ENCODE data around the gene CHADL.
"Not testable (repeated sequence)": the region's sequence is repeated elsewhere in the genome, so short reads cannot be mapped to it uniquely, and the experiment has no call there.

Gene CHADL, protein sequence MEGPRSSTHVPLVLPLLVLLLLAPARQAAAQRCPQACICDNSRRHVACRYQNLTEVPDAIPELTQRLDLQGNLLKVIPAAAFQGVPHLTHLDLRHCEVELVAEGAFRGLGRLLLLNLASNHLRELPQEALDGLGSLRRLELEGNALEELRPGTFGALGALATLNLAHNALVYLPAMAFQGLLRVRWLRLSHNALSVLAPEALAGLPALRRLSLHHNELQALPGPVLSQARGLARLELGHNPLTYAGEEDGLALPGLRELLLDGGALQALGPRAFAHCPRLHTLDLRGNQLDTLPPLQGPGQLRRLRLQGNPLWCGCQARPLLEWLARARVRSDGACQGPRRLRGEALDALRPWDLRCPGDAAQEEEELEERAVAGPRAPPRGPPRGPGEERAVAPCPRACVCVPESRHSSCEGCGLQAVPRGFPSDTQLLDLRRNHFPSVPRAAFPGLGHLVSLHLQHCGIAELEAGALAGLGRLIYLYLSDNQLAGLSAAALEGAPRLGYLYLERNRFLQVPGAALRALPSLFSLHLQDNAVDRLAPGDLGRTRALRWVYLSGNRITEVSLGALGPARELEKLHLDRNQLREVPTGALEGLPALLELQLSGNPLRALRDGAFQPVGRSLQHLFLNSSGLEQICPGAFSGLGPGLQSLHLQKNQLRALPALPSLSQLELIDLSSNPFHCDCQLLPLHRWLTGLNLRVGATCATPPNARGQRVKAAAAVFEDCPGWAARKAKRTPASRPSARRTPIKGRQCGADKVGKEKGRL

DNA sequence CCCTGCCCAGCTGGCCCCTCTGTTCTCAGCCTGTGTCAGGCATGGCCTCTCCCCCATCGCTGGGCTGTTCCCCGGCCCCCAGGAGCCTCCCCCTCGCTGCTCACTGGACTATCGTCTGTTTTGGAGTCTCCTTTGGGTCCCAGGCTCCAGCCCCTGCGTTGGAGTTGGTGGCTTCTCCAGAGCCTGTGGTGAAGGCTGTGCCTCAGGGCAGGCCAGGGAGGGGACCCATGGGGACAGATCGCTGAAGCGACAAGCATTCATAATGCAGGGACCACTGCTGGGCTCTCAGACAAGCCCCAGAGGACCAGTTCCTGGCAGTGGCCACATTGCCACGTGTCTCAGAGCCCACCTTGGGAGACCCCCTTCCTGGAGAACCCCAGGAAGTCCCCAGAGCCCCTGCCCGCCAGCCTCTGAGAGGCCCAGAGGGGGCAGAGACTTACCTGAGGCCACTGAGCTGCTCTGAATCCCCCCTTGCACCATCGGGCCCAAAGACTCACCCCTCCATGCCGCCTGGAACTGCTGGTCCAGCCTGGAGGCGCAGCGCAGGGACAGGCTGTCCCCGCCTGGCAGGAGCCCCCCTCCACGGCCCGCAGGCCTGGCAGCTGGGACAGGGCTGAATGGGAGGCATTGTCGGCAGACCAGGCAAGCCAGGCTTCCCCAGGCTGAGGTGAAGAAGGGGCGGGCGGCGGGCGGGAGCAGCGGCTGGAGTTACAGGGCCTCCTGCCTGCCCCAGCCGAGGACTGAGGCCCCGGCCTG is at the start of gene CHADL:
CHADL (minus strand) TSS at position 555 of the 756 bp plus-strand sequence; CDS start at position 505, 50 bp downstream.
- DNase-seq (ENCODE audit: low spot score): no peak

DNA sequence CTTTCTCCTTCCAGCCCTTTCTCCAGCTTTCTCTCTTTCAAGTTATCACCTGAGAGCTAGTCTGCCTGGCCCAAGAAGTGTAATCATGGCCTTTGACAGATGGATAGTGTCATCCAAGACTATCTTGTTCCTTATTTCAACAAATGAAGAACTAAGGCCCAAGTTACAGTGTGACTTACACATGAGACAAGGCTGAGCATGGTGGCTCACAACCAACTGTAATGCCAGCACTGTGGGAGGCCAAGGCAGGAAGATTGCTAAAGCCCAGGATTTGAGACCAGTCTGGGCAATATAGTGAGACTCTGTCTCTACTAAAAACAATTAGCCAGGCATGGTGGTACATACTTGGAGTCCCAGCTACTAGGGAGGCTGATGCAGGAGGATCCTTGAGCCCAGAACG is 48.9 kb upstream of the CHADL start:
- no peak for DNase-seq (ENCODE audit: low spot score)

DNA sequence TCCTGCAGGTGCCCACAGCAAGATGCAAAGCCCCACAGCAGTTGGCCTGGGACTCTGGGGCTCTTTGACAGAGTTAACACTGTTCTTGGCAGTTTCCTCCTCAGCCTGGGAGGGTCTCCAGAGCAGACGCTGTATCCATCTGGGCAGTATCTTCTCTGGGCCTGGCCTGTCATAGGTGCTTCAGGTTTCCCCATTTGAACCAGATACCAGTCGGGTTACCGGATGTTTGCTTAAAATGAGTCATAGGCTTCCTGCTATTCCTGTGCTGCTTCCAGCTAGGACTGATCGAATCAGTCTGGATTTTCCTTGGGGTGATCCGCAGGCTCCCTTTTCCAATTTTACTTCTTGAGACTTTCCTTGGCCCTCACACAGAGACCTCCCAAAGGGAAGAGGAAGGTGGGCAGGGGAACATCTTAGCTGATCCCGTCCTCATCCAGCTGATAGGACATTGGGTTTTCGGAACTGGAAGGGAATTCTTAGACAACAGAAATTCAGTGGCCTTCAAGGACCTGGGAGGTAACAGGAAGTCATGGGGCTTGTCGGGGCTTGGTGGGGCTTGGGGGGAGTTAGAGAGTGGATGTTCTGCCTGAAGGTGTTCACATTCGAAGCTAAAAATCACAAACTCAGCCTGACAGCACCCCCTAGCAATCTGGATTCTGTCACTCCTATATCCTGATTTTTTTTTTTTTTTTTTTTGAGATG is 47.7 kb upstream of the CHADL start:
- no peak for DNase-seq (ENCODE audit: low spot score)

DNA sequence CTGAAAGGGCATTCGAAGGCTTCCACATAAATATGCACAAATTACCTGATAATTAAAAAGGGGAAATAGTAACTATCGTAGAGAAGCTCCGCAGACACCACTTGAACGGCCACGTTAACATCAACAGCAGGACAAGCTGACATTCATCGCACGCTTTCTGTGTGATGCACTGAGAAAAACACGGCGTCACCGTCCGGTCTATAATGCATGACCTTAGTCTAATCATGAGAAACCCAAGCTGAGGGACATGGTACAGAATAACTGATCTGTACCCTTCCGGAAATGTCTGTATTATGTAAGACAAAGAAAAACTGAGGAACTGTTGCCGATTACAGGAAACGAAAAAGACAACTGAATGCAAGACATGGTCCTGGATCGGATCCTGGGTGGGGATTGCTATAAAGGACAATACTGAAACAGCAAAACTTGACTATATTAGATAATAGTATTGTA is 45.9 kb upstream of the CHADL start:
- peak; percentile 54 for DNase-seq (ENCODE audit: low spot score)

DNA sequence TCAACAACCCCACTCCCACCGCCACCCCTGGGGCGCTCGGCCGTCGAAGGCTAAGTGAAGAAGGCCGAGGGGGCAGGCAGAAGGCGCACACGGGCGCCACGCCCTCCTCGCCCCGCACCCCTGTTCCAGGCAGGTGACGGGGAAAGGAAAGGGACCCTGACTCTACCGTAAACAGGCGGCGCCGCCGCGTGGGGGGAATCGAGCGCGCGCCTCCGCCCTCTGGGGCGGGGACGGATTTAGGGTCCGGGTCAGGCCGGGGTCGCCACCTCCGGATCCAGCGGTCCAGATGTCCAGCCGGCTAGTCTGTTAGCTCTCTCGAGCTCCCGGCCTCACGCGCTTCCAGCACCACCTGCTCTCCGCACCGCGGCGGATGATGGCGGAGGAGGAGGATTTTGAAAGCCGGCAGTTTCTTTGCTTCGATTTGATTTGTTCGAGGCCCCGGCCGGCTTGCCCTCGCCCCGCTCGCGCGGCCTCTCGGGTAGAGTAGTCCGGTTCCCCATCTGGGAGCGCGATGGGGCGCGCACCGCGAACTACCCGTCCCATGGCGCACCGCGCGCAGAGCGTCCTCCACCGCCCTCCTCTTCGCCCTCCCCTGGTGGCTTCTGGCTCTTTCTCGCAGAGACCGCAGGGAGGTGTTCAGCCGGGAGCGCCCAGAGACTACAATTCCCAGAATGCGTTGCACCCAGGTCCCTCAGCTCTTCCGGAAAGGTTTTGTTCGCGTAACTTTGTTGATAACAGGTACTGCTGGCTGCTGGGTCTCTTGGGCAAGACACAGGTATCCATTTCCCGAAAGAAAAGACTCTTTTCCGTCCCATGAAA is 45.3 kb upstream of the CHADL start, which contains the start of gene RANGAP1:
RANGAP1 (minus strand) TSS at position 368 of the 819 bp plus-strand sequence. CDS start 5,143 bp downstream, outside the sequence.
- peak; percentile 99 for DNase-seq (ENCODE audit: low spot score)

DNA sequence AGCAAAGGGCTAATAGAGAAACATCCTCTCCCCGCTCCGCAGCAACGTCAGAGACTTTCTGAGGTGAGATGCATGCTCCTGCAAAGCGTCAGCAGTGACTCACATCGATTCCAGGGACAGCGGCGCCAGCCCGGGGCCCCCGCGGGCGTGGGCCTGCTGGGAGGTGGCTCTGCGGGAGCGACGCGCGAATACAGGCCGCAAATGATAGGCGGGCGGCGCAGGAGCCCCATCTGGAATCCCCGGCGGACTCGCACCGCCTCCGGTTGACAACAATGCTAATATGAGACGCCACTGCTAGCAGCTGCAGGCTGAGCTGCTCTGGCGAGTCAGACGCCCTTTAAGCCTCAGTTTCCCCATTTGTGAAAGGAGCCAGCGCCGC is 44.7 kb upstream of the CHADL start:
- peak; percentile 91 for DNase-seq (ENCODE audit: low spot score)

DNA sequence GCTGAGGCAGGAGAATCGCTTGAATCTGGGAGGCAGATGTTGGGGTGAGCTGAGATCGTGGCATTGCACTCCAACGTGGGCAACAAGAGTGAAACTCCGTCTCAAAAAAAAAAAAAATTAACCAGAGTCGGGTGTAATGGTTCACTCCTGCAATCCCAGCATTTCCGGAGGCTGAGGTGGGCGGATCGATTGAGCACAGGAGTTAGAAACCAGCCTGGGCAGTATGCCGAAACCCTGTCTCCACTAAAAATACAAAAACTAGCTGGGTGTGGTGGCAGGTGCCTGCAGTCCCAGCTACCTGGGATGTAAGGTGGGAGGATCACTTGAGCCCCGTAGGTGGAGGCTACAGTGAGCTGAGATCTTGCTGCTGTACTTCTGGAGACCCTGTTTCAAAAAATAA is 43.7 kb upstream of the CHADL start:
- no peak for DNase-seq (ENCODE audit: low spot score)

DNA sequence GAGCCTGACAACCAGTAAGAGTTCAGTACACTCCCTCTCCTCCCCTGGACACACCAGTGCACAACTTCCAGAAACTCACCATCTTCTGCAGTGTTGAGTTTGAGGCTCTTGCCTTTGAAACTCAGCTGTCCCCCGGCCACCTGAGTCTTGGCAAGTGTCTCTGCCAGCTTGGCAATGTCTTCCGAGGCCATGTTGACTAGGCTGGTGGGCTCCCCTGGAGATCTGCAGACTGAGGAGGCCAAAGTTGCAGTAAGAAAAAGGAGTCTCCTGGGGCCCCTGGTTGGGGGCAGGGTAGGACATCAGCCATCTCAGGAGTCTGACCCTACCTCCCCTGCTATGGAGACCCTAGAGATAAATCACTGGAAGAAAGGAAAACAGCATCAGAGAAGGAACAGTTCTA is 40.1 kb upstream of the CHADL start:
- DNase-seq (ENCODE audit: low spot score): no peak

DNA sequence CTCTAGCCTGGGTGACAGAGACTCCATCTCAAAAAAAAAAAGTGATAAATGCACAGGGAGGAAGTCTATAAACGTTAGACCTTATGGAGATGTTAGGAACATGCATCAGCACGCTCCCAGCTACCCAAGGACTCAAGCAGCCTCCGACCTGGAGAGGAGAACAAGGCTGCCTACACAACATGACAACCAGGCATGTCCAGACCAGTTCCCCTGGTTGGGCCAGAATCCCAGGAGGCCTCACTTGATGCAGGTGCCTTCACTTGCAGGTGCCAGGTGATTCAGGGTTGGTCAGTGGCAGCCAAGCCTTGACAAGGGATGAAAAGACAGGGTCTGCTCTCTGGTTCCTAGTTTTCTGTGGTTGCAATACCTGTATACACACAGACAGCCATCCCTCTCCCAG is 39.3 kb upstream of the CHADL start:
- DNase-seq (ENCODE audit: low spot score): no peak

DNA sequence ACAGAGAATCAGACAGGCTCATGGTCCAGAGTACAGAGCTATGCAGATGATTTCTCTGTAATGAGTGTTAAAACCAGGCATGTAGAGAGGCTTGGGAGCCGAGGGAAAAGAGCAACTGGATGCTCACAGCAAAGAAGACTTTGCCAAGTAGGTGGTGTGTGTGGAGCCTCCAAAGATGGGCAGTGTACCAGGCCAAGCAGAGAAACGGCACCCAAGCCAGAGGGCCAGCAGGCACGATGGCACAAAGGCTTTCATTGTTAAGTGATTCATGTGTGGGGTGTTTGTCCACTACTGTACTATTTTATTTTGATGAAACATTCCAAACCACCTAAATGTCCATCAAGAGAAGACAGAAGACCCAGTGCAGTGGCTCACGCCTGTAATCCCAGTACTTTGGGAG is 34.1 kb upstream of the CHADL start:
- no peak for DNase-seq (ENCODE audit: low spot score)

DNA sequence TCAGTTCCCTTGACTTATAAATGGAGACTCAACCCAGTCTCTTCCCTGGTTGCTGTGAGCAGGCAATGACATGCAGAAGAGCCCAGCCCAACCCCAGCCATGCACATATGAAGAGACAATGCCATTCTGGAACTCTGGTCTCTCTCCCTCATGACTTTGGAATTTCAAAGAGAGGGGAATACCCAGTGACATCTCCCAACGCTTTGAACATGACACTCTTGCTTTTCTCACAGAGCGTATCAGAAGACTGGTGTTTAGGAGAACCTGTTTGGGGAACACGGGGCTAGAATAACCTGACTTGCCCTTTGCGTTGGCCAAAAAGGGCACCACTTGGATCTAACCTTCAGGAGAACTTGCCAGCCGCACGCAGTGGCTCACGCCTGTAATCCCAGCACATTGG is 32.4 kb upstream of the CHADL start:
- no peak for DNase-seq (ENCODE audit: low spot score)

DNA sequence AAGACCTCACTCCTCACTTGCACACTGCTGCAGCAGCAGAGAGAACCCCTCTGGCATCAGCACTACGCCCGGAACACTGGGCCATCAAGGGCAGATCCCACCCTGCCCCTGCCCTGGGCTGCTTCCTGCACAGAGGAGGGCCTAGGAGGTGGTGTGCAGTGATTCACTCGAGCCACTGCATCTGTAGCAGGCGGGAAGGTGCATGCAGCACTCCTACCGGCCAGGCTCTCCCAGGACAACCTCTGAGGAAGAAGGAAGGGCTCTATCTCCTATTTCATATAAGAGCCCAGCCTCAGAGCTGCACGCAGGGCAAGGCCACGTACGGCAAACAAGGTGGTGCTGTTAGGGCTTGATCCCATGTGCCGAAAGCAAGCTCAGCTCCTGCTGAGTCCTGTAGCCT is 31.1 kb upstream of the CHADL start:
- no peak for DNase-seq (ENCODE audit: low spot score)

DNA sequence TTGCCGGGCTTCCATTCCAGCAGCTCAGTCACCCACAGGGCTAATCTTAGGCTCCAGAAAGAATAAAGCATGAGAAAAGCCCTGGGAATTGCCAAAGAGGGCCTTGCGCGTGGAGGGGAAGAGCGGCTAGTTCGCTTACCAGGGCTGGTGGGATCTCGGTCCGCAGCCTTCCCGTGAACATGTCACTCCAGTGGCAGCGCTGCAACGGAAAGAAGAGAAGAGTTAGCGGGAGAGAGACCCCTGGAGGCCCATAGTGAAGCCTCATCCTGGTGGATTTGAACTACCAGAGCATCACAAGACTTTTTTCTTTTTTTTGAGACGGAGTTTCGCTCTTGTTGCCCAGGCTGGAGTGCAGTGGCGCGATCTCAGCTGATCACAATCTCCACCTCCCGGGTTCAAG is 27.2 kb upstream of the CHADL start:
- DNase-seq (ENCODE audit: low spot score): no peak

DNA sequence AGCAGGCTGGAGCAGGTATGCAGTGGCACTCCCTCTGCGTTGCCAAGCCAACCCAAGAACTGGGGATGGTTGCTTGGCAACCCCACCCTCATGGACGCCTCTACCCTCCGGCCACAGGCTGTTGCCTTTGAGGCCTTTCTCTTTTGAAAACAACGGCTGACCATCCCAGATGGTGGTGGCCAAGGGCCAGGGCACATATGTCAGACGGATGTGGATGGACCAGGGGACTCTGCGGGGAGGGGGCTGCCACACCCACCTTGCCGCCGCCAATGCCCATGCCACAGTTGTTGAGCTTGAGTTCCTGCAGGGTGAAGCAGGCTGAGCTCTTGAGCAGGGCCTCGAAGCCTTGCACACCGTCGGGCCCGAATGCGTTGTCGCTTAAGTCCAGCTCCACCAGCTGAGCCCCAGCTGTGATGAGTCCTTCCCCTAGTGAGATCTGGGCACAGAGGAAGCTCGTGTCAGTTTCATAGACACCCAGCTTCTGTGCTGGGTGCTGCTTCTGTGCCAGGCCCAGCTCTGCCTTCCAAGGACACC is 23.7 kb upstream of the CHADL start:
- DNase-seq (ENCODE audit: low spot score): no peak

DNA sequence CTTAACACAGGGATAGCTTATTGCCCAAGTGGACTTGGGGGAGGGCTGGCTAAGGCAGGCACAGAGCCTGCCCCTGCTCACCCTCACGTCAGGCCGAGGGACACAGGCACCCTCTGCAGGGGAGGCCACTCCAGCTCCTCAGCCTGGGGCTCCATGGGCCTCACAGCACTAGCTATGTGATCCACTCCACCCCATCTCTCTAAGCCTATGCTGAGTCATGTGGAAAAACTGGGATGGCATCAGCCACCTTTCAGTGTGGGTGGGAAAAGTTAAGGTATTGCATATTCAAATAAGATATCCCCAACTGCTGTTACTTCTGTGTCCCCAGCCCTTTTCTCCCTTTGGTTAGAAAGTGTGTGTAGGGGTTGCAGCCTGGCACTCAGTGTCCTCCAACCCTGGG is 23.0 kb upstream of the CHADL start:
- DNase-seq (ENCODE audit: low spot score): no peak

DNA sequence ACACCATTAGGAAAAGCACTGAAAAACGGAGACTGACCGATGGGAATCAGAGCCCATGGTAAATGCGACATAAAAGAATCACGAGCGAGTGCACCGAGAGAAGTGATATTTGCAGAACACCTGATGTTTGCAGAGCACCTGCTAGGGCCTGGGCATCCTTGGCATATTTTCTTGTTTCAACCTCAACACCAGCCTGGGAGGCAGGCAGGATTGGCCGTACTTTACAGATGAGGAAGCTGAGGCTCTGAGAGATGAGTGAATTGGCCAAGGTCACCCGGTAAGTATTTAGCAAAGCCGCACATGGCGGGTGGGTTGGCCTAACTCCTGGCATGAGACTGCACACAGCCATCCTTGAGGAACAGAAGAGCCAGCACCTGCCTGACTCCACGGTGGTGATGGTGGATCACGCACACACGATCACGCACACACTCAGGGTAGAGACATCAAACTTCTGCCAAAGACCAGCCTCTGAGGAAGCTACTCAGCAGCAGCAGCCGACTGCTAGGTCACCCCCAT is 21.6 kb upstream of the CHADL start:
- no peak for DNase-seq (ENCODE audit: low spot score)

DNA sequence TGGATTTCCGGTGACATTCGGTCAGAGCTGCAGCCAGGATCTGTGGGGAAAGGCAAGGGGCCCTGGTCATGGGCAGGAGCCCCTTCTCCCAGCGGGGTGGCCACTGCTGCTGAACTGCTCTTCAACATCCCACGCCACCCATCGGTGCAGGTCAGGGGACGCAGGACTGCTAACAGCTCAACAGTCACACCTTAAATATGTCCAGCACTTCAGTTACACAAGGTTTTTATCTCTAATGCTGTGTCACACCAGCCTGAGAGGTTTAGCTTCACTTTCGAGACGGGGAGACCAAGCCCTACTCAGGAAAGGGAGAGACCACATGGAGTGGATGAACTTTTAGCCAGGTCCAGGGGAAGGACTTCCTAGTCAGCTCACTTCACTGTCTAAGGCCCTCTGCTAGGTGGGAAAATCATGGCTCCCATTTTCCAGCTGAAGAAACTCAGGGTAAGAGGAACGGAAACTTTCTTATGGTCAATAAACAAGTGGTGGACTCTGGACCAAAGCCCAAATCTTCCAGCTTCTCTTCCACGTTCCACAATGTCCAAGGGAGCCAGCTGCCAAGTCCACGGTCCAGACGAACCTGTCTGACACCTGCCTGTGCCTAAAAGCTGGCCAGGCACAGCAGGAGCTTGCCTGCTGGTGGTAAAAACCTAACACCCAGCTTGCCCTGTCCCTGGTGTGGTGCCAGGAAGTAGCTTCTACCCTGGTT is 21.0 kb upstream of the CHADL start:
- no peak for DNase-seq (ENCODE audit: low spot score)

DNA sequence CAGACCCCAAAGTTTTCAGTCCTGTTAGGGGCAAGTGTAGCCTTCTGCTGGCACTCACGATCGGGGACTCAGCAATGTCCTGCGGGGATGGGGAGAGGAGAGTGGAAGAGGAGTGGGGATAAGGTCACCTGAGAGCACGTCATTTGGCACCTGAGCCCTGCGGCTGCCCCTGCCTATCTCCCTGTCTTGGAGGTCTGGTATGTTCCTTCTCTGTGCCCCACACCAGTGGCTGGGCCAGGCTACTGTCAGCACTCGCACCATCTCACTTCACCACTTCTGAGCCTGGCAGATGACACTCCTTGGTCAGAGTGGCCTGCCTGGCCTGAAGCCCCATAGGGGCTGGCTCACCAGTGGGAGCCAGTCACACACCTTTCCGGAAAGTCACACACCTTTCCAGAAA is 20.1 kb upstream of the CHADL start:
- no peak for DNase-seq (ENCODE audit: low spot score)

DNA sequence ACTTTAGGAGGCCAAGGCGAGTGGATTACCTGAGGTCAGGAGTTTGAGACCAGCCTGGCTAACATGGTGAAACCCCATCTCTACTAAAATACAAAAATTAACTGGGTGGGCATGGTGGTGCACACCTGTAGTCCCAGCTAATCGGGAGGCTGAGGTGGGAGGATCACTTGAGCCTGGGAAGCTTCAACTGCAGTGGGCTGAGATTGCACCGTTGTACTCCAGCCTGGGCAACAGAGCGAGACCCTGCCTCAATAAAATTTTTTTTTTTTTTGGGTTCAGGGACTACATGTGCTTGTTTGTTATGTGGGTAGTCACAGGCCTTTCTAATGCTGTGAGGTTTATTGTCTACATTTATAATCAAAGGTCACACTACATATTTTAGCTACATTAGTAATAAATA is 19.0 kb upstream of the CHADL start:
- not testable (repeated sequence) for DNase-seq (ENCODE audit: low spot score)

DNA sequence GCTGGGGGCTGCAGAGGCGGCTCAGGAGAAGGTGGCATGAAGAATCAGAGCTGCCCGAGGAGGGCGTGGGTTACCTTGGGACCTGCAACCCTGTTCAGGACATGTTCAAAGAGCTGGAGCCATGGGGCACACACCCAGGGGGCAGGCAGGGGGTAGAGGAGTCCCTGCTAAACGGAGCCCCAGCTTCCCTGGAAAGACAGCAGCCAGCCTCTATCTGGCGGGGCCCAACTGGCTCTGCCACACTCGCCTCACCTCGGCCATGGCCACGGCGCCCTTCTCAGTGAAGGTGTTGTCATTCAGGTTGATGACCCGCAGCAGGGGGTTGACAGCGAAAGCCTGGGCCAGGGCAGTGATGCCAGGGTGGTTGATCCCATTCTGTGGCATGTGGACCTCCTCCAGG is 17.0 kb upstream of the CHADL start:
- no peak for DNase-seq (ENCODE audit: low spot score)

Measured in activated CD4-positive, alpha-beta T cell treated with anti-CD3 and anti-CD28 coated beads, Interleukin-2, Interleukin-4, amounts not matched to agents 100 ng/mL and 50 ng/mL, durations not matched to agents 16 hours and 8 hours (primary cell).